ENCODE data around the gene TMEM115. TPM values are rescaled to one million over a fixed set of nuclear protein-coding genes. Genes with fewer than 3 reads are reported as not detected.

TMEM115 gene
- total and polyA plus RNA-seq, 2 of the 13 experiments (the other 11 are each of a cell fraction or from before 2014, with no cell fraction given) = 22.1 to 30.7 TPM

DNA sequence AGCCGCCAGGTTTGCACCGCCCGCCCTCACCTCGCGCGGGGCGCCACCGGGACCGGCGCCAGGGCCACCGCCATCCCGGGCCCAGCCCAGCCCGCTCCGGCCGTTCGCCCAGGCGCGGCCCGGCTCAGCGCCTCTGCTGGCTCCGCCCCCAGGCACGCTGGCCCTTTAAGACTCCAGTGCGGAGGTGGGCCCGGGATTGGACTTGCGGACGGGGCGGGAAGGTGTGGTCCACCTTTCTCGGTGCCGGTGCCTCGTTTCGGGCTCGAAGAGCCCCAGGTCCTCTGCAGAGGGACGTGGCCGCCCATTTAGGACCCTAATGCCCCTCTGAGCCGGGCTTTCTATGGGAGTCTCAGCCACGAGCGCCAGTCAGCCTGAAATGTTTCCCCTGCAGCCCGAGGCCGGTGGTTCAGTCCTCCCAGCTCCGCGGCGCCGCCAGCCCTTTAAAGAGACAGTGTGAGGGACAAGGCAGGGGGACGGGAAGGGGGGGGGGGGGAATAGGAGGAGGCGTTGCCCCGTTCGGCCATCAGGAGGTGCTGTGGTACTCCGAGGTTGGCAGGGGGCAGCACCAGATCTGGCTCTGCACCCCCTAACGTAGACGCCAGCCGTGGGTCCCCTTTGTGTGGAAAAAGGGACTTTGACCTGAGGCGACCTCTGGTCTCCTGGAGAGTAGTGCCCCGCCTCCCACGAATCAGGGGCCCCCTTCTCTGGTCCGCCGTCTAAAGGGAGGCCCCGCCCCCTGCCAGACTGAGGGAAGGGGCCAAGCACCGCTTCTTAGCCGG lies 37.8 kb downstream of the TMEM115 start (continued):
- peak; percentile 86 for TF ChIP-seq ZFY (CRISPR knock-in tag; IDR thresholded peaks at IDR 0.05)
- TF ChIP-seq, protein P1, sequence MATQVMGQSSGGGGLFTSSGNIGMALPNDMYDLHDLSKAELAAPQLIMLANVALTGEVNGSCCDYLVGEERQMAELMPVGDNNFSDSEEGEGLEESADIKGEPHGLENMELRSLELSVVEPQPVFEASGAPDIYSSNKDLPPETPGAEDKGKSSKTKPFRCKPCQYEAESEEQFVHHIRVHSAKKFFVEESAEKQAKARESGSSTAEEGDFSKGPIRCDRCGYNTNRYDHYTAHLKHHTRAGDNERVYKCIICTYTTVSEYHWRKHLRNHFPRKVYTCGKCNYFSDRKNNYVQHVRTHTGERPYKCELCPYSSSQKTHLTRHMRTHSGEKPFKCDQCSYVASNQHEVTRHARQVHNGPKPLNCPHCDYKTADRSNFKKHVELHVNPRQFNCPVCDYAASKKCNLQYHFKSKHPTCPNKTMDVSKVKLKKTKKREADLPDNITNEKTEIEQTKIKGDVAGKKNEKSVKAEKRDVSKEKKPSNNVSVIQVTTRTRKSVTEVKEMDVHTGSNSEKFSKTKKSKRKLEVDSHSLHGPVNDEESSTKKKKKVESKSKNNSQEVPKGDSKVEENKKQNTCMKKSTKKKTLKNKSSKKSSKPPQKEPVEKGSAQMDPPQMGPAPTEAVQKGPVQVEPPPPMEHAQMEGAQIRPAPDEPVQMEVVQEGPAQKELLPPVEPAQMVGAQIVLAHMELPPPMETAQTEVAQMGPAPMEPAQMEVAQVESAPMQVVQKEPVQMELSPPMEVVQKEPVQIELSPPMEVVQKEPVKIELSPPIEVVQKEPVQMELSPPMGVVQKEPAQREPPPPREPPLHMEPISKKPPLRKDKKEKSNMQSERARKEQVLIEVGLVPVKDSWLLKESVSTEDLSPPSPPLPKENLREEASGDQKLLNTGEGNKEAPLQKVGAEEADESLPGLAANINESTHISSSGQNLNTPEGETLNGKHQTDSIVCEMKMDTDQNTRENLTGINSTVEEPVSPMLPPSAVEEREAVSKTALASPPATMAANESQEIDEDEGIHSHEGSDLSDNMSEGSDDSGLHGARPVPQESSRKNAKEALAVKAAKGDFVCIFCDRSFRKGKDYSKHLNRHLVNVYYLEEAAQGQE (IDR thresholded peaks at IDR 0.05; ENCODE audit: borderline replicate concordance in 1 of 2, low read depth in 1 of 2, low read length in 2 of 2) = no peak
- no peak; the same call in 1 of the 2 replicates for TF ChIP-seq MAF1 (CRISPR knock-in tag; IDR thresholded peaks at IDR 0.05; ENCODE audit: borderline replicate concordance)
- TF ChIP-seq MAFF (IDR thresholded peaks at IDR 0.05; ENCODE audit: low read depth, low read length) = no peak
- TF ChIP-seq NFIC (IDR thresholded peaks at IDR 0.05; ENCODE audit: low read length) = no peak; the same call in 1 of the 2 replicates
- TF ChIP-seq ZNF235 (CRISPR knock-in tag; IDR thresholded peaks at IDR 0.05; ENCODE audit: borderline replicate concordance) = no peak
- TF ChIP-seq PITX1 (CRISPR knock-in tag; IDR thresholded peaks at IDR 0.05) = peak; percentile 58
- TF ChIP-seq, protein P2, sequence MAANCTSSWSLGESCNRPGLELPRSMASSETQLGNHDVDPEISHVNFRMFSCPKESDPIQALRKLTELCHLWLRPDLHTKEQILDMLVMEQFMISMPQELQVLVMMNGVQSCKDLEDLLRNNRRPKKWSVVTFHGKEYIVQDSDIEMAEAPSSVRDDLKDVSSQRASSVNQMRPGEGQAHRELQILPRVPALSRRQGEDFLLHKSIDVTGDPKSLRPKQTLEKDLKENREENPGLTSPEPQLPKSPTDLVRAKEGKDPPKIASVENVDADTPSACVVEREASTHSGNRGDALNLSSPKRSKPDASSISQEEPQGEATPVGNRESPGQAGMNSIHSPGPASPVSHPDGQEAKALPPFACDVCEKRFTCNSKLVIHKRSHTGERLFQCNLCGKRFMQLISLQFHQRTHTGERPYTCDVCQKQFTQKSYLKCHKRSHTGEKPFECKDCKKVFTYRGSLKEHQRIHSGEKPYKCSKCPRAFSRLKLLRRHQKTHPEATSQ (CRISPR knock-in tag; IDR thresholded peaks at IDR 0.05; ENCODE audit: borderline replicate concordance) = no peak
- no peak for TF ChIP-seq RARG (CRISPR knock-in tag; IDR thresholded peaks at IDR 0.05; ENCODE audit: low read depth)

Measured in HepG2 (cell line).